Keratinocyte (primary cell): ENCODE measurements around the gene SF1.

Experiments
- EZH2 ChIP-seq: IDR thresholded peaks from one replicate; pipeline ENCODE4 v1.6.1; 2012; ENCODE audit warnings: inconsistent platforms, mild to moderate bottlenecking, low read length, moderate library complexity
- TF ChIP-seq, protein P1 (sequence below), 3 experiments: IDR thresholded peaks in 1 of 3; conservative IDR thresholded peaks in 1 of 3; optimal IDR thresholded peaks in 1 of 3; 2 replicates in 2 of 3; 3 replicates in 1 of 3; pipeline versions ENCODE3 to v1.5.1; 2011; ENCODE audit warnings: low read length in 3 of 3, mild to moderate bottlenecking in 3 of 3, moderate library complexity in 2 of 3, control low read depth in 1 of 3, inconsistent platforms in 1 of 3; ENCODE audit not compliant: insufficient read depth in 2 of 3; ENCODE audit errors: extremely low read depth in 1 of 3

DNA sequence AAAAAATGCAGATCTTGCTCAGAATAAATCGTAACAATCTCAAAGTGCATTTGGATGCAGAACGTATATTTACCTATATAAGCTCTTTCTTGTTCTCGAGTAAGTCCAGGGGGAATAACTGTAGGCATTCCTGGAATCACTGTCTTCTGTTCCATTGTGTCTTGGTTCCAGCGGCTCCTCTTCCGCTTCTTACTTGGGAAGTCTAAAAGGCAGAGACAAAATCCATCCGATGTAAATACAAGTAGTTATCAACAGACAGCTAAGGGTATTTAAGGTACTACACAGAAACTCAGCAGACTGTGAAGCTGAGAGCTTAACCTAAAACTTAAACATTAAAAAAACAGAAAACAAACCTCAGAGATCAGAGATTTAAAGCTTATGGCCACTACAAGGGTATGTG, 1.9 kb downstream of the SF1 start:
- TF ChIP-seq, protein P1, sequence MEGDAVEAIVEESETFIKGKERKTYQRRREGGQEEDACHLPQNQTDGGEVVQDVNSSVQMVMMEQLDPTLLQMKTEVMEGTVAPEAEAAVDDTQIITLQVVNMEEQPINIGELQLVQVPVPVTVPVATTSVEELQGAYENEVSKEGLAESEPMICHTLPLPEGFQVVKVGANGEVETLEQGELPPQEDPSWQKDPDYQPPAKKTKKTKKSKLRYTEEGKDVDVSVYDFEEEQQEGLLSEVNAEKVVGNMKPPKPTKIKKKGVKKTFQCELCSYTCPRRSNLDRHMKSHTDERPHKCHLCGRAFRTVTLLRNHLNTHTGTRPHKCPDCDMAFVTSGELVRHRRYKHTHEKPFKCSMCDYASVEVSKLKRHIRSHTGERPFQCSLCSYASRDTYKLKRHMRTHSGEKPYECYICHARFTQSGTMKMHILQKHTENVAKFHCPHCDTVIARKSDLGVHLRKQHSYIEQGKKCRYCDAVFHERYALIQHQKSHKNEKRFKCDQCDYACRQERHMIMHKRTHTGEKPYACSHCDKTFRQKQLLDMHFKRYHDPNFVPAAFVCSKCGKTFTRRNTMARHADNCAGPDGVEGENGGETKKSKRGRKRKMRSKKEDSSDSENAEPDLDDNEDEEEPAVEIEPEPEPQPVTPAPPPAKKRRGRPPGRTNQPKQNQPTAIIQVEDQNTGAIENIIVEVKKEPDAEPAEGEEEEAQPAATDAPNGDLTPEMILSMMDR (optimal IDR thresholded peaks at IDR 0.05 in 1 of 3, IDR thresholded peaks at IDR 0.05 in 1 of 3, conservative IDR thresholded peaks at IDR 0.05 in 1 of 3; ENCODE audit: extremely low read depth in 1 of 3, insufficient read depth in 2 of 3, low read length in 3 of 3), result no peak
- no peak for TF ChIP-seq EZH2
